Spleen (tissue), 7 donors: ENCODE results near the gene LGI4.

ENCODE experiments used
- CTCF ChIP-seq, 11 experiments: fragments of 200-600 bp in 7 of 11; fragments of 450-650 bp in 4 of 11; sonication (generic) in 4 of 11; IDR thresholded peaks in 8 of 11; conservative IDR thresholded peaks in 3 of 11; 1 replicate in 7 of 11; 2 replicates in 4 of 11; pipeline versions ENCODE4 v1.4.0 to v1.8.0; 2016 to 2021; ENCODE audit warnings: antibody characterized with exemption in 11 of 11, inconsistent platforms in 4 of 11, mild to moderate bottlenecking in 1 of 11
- POLR2A ChIP-seq, 3 donors: fragments of 450-650 bp; IDR thresholded peaks; one replicate each; pipeline ENCODE4 v1.5.1; 2017; ENCODE audit warnings: antibody characterized with exemption in 3 of 3, mild to moderate bottlenecking in 1 of 3
- POLR2AphosphoS5 ChIP-seq, 3 donors: sonication (generic); formaldehyde crosslinking; IDR thresholded peaks; one replicate each; pipeline ENCODE4 v1.5.1; 2017; ENCODE audit warnings: antibody characterized with exemption in 3 of 3
- donor health status: DM: no; HTN: no; CAD: no; lungs with moderate emphysema.
- donor health status: DM: no; HTN: no; CAD: no.
- donor health status: DM: no; HTN: no; CAD: no.

DNA sequence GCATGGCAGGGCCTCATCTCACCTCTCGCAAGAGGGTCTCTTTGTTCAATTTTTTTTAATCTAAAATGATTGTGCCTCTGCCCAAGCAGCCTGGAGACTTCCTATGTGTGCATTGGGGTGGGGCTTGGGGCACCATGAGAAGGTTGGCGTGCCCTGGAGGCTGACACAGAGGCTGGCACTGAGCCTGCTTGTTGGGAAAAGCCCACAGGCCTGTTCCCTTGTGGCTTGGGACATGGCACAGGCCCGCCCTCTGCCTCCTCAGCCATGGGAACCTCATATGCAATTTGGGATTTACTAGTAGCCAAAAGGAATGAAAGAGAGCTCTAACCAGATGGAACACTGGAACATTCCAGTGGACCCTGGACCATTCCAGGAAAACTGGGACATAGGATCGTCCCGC, 11.3 kb downstream of the LGI4 start:
- TF ChIP-seq POLR2A (IDR thresholded peaks at IDR 0.05): no peak
- no peak for TF ChIP-seq CTCF (IDR thresholded peaks at IDR 0.05 in 8 of 11, conservative IDR thresholded peaks at IDR 0.05 in 3 of 11)
- no peak for TF ChIP-seq POLR2AphosphoS5 (IDR thresholded peaks at IDR 0.05)
